NCI-H2081 treated with DMSO at 0.1 percent for 48 hours (cell line): ENCODE measurements around the gene ANK3.
"Not testable (repeated sequence)": the region's sequence is repeated elsewhere in the genome, so short reads cannot be mapped to it uniquely, and the experiment has no call there.

Experiments used
- DNase-seq: peaks from one replicate; lab custom pipeline; 2025; lab: John Stamatoyannopoulos, UW

Gene ANK3

DNA sequence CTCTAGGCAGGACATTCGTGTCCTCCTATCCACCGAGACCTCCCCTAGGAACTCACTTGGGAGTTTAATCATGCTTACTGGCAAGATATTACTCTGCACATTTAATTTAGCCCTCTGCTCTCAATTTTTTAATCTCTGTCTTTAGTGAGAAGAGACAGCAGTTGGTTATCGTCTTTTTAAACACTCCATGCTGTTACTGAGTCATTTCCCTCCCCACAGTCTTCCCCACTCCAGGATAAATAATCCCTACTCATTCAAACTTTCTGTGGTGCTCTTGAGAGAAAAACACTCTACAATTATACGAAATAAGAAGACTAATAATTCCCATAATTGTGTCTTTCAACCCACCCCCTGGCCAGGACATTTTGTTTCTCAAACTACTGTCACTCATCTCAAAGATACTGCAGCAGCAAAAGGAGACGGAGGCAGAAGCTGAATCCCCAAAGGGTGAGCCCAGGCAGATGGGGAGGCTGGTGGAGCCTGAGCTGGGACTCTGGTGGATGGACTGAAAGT, 84.2 kb downstream of the ANK3 start:
- DNase-seq = no peak

DNA sequence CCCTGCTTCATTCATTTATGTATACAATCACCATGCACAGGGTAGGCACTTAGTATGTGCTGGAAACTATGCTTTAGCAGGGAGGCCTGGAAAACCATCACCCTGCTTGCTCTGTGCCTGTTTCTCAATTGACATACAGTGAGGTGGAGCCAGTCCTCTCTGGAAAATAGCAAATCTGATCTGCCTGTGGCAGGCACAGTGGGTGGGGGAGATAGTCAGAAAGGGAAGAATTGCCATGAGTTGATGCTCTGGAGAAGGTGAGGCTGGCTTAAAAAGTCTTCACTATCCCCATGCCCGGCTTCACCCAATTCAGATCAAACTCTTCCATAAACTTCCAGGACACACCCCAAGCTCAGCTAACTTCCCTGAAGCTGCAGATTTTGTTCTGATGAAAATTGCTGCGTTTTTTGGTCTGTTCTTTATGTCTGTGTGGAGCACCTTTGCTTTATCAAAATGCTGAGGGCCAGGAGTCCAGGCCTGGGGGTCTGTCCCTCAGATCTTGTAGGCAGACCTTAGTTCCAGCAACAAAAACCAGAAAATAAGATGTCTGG, 84.8 kb downstream of the ANK3 start:
- no peak for DNase-seq

DNA sequence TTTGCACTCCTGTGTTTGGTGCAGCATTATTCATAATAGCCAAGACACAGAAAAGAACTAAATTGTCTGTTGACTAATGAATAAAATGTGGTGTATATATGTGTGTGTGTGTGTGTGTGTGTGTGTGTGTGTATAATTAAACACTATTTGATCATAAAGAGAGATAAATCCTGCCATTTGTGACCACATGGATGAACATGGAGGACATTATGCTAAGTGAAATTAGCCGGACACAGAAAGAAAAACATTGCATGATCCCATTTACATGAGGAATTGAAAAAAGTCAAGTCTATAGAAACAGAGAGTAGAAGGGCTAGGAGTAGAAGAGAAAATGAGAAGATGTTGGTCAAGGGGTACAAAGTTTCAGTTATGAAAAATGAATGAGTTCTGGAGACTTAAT, 85.9 kb downstream of the ANK3 start:
- DNase-seq = no peak

DNA sequence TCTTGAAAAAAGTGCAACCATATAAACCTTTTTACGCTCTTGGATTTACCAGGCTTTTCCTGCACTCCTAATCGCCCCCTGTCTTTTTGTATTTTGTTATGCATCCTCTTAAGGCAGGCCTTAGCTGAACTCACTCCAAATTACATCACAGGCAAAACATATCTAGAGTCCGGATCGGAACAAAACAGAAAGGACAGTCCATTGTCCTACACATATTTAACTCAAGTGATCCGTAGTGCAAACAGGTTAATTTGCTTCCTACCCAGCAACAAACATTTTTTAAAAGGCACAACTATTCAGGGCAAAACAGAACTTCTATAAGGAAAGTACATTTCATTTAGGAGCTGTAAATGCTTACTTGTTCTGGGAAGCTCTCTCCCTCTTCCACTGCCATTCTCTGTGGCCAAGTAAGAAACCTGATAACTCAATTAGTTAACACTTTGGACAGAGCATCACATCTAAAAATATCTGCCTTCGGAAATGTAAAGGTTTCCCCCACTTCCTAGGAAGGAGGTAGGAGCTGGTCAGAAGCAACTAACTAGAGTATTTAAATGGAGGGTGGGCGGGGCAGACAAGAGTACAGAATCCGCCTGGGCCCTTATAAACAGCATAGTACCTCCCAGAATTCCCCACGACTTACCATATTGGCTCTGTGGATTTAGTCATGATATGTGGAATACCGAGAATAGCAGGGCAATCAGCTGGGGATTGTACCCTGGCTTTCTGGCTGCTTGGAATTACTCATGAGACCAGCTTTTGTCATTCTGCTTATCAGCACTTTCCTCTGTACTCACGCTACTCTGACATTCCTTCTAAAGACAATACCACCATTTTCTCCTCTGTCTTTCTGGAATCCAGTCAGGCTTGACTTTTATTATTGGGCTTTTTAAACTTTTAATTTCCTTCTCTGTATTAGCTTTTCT, 89.5 kb downstream of the ANK3 start:
- no peak for DNase-seq

DNA sequence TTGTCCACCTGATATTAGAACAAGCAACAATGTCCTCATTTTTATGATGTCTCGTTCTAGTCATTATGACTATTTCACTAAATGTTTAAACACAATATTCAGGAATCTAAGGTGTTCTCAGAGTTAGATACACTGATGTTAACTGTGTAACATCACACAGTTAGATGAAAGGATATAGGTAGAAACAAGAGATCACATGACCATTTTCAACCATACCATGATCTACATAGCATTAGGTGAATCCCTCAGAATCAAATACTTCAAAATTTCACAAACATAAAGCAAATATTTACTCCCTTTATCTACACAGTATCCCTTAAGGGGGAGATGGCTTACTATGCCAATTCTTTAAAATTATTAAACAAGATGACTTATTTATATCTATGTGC, 90.3 kb downstream of the ANK3 start:
- DNase-seq = no peak

DNA sequence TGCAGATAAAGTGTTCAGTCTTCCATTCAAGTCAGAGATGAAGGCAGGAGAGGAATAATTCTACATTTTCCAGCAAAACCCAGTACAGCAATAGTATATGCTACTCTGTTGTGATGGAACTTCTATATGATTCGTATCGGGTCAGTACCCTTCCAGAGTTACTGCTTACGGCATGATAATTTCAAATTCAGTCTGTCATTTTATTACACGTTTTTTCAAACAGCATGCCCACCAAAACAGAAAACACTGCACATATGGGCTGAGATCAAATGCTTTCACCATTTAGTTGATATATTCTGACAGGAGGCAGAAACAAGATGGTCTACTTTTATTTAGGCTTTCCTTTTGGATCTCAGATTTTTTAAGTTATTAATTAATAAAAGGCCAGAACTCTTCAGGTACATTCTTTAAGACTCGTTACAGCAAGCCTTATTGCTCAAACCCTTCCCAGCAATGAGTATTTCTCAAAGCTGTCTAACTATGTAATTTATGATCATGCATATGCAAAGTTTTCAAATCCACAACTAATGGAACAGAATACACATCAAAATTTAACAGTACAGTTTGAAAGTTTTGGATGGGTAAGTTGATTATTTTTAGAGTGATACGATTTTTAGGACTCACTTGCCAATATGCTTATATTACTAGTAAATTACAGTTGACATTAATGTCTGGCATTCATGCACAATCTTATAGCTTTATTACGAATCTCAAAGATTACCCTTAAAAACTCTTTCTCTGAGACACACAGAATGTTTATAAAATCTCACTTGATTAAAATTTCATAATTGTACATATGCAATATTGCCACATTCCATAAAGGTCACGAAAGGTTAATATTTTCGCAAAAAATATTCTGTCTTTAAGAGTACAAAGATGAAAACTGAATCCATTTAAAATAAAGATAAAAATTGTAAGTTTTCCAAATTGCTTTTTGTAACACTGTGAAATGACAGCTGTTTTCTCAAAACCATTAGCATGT, 91.0 kb downstream of the ANK3 start:
- DNase-seq = no peak

DNA sequence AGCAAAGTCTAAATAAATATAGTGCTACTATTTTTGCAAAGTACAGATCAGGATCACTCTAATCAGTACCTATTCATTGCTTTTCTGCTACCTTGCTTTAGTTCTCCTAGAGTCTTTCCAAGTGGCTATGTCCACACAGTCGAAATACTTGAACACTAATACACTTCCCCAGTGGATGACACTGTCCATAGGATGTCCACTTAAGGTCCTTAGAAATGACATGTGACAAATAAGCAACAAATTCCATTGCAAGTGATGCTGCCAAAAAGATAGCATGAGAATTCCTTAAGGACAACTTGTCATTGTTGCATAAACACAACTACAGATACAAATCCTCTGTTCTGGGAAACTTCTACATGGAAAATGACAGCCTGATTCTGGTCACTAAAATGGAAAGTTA, 93.6 kb downstream of the ANK3 start:
- DNase-seq = no peak

DNA sequence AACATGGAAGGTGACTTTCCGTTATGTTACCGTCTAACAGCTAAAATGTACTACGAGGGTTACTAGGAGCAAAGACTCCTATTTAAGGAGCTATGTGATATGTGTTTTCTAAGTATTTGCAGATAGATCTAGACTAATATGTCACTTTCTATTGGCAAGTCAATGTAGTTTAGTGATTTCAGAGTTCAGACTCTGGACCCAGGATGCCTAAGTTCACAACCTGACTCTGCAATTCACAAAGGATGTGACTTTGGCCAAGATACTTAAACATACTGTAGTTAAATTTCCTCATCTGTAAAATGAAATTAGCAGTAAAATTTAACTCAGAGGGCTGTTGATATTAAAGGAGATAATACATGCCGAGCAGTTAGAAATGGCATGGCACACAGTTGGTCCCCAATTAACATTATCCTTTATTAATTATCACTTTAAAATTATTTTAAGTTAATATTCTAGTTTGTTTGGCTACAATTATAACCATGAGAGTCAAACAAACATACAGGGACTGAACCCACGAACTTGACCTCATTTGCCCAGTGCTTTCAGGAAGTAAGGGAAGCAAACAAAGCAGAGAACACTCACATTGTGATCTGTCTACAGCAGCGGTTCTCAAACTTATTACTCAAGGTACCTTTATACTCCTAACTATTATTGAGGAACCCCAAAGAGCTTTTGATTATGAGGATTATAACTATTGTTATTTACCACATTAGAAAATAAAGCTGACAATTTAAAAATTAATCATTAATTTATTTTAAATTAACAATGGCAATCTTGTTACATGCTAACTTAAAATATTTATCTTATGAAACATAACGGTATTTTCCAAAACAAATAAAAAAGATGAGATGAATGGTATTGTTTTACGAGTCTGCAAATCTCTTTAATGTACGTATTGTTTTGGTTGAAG, 94.4 kb downstream of the ANK3 start:
- DNase-seq = no peak

DNA sequence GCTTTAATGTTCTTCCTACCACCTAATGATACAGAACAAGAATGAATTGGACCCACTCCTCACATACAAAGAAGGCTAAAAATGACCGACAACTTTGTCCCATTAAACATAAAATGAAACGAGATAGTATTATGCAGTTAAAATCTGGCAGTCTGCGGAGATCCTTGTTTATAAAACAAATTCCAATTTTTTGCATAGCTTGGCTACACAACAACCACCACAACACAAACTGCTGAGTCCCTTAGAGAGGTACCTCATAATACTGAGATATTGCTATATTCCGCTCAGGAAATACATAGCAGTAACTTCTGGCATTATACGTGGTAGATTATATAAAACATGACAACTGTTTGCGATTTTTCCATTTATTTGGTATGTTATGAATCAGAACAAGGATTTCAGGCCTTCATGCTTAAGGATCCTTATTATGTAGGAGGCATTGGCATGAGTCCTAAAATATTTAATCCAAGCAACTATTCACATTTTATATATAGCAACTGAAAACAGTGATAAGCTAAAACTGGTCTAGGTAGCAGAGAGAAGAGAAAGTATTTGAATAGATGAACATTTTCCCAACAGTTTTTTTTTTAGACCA, 96.0 kb downstream of the ANK3 start:
- DNase-seq = no peak

DNA sequence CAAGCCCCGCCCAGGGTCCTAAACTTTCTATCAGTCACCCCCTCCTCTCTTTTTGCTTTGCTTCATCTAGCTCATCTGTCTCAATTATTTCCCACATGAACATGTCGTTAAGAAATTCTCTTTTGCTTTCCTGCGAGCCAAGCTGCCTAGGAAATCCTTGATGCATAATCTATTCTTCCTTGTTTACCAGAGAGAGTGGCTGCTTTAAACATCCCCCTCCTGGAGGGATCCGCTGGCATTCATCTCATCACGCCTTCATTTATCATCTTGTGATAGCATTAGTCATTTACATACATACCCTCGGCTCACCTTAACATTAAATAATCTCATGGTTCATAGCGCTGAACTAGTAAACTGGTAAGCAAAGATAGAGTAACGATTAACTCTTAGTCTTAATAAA, 96.7 kb downstream of the ANK3 start:
- no peak for DNase-seq

DNA sequence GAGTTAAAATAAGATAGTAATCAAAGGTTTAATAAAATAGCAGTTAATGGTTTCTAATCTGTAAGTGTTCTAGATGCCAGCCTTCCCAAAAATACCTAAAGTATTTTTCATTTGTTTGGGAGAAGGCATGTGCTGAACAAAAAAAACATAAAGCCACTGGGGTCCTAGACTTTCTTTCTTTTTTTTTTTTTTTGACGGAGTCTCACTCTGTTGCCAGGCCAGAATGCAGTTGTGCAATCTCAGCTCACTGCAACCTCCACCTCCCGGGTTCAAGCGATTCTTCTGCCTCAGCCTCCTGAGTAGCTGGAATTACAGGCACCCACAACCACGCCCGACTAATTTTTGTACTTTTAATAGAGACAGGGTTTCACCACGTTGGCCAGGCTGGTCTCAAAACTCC, 97.1 kb downstream of the ANK3 start:
- DNase-seq = not testable (repeated sequence)

DNA sequence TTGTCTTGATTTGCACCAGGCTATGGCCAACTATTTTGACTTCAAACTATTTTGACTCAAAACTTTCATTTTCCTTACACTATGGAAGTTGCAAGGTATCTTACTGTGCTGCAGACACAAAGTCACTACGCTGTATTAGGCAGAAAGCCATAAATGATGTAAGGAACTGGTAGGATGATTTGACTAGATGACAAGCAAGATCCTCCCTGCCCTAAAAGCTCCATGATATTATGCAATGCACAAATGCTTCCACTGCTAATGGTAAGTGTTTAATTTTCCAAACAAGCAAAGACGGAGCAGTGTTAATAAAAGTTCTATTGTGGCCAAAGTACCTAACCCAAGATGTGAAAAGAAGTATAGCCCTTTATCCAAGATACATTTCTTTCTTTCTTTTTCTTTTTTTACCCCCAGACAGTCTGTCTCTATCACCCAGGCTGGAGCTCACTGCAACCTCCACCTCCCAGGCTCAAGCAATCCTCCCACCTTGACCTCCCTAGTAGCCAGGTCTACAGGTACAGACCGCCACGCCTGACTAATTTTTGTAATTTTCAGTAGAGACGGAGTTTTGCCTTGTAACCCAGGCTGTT, 98.2 kb downstream of the ANK3 start:
- no peak for DNase-seq

DNA sequence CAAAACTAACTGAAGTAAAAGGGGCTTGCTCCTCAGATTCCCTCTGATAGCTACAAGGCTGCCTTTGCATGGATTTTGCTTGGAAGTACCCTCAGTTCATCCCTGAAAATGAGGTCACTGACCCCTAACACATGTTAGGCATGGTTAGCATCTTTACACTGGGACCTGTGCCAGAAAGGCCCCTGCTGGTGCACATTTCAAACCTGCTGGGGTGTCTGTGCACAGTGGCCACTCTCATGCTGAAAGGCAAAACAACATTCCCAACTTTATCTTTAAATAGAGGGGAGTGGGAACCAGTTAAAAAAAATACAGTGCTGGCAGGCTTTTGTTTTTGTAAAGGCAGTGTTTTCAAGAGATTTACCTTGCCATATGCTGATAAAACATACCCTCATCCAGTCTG, 99.1 kb downstream of the ANK3 start:
- DNase-seq = no peak

DNA sequence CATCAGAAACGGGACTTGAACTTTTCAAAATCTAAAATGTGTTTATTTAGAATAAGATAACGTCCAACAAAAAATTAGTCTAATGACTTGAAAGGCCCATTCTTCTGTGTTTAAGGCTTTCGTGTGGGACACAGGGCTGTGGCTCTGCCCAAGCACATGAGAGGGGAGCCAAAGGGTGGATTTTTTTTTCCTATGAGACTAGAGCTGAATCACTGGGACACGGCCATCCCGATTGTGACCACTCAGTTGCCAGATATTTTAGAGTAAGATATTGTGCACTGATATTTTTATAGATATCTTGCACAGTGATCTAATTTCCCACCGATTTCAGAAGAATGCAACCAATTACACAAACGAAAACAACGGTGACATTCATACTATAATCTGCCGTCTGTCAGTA, 99.9 kb downstream of the ANK3 start:
- DNase-seq = no peak

DNA sequence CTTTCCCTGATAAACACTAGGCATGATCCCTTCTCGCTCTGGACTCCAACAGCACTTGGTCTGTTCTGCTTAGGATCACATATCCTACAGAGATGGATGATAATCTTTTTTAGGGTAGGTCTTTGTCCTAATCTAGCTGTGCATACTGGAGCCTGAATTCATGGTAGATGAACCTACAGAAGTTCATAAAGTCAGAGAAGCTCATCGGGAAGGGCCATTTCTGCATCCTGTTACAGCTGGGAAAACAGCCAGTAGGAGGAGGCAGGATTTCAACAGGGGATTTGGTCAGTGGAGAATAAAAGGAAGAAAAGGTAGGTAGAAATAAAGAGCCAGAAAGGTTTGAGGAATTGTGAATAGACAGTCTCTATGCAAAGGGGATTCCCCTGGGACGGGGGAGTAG, 101.4 kb downstream of the ANK3 start:
- no peak for DNase-seq

DNA sequence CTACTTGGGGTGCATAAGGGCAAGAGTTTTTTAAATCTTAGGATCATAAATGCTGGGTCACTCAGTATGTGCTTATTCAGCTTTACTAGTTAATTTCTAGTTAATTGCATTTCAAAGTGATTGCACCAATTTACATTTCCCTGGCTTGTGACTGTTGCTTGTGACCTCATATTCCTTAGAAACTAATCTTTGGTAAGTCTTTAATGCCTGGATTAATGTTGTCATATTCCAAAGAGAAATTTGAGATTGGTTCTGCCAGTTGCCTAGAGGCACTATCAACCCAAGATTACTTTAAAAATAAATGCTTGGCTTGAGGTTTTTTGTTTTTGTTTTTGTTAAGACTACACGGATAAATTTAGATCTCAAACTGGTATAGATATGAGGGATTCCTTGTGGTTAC, 103.1 kb downstream of the ANK3 start:
- no peak for DNase-seq

DNA sequence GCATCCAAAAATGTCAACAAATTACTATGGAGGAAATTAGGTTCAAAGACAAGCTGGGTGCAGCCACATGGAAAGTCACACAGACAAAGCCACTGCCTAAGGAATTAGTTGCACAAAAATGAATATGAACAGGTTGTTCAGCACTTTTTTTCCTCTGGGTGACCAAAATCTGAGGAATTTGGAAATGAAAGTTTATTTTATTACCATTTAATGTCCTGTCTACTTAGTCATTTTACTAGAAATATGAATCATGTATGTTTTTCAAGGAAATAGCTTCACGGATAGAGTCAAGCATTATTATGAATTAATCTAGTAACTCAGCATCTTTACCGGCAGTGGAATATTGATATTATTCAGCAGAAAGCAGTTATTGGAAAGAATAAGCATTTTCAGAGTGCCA, 106.3 kb downstream of the ANK3 start:
- no peak for DNase-seq

DNA sequence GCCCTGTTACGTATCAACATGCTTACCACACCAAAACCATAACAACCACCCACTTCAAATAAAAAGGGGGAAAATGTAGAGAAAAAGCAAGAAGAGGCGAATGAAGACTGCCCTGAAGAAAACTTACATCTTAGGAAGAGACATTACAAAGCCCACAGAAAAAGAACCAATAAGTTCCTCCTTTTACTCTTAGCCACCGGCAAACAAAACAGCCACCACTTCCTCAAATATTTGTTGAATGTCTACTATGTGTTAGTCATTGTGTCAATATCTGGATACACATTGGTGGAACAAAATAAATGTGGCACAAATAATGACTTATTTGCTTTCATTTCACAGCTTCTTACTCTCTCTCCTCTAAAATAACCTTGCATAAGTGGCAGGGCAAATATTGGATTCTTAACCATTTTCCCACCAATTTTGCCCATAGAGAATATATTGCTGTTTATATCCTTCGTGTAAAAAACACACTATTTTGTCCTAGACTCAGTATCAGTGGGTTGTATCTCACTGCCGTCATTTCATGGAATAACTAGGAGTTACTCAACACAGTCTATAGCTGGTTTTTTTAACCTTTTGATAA, 106.8 kb downstream of the ANK3 start:
- peak; percentile 15 for DNase-seq

DNA sequence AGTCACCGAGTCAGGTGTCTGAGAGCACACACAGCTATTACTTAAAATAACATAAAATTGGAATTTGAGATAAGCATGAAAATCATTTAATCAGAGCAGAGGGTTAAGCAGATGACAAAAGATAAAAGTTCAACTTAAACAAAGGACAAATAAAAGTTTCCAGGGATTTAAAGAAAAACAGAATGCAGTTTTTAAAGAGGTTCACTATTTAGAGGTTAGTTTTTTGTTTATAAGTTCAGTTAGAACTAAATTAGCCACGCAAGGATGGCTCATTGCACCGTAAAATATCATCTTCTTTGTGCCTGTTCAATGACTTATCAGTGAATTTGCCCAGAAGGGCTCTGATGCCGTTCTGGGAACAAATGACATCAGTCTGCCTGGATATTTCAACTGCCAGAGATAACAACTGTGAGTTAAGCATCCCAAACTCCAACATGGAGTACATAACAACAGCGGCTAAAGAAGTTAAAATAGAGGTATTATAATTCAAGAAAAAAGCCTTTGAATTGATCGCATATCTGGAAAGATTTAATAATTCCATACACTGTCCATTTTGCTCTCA, 107.8 kb downstream of the ANK3 start:
- no peak for DNase-seq

DNA sequence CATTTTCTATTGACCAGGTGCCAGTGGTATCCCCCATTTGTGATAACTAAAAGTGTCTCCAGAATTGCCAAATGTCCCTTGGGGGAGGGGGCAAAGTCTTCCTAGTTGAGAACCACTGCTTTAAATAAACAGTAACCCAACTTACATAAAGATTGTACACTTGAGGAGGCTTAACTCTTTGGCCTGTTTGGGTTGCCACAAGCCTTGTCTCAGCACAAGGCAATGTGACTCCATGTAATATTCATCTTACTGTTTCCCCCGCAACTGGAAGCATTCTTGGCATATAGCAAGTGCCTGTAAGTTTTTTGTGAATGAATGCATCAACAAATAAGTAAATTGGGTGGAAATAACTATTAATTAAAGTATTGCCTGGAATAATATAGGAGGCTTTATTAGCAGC, 108.3 kb downstream of the ANK3 start:
- DNase-seq = no peak
